Kidney glomerular epithelial cell (primary cell): ENCODE measurements around the gene GMDS.

Source experiments
- DNase-seq: peaks from one replicate; lab custom pipeline; 2025; lab: John Stamatoyannopoulos, UW

Gene GMDS

GRCh38 chr6:1613688-1614447 is 631.5 kb downstream of the GMDS start:
- no peak for DNase-seq

GRCh38 chr6:1613346-1613687 is 632.1 kb downstream of the GMDS start:
- DNase-seq, result no peak

GRCh38 chr6:1612974-1613306 is 632.5 kb downstream of the GMDS start:
- peak; percentile 48 for DNase-seq

- DNase-seq, result no peak
Measured at GRCh38 chr6:1612299-1612973, 633.0 kb downstream of the GMDS start.

- no peak for DNase-seq
Measured at GRCh38 chr6:1611572-1612298, 633.7 kb downstream of the GMDS start.

GRCh38 chr6:1611322-1611571 is 634.2 kb downstream of the GMDS start:
- DNase-seq, result no peak

GRCh38 chr6:1610497-1611321 is 634.7 kb downstream of the GMDS start:
- no peak for DNase-seq

GRCh38 chr6:1609648-1610496 is 635.5 kb downstream of the GMDS start, which contains the start of gene FOXC1:
Gene FOXC1, plus strand, starts transcription at chr6:1609915. Its CDS starts 531 bp downstream, at chr6:1610446.
- DNase-seq, result peak; percentile 94

GRCh38 chr6:1609041-1609647 is 636.3 kb downstream of the GMDS start:
- peak; percentile 52 for DNase-seq

GRCh38 chr6:1608222-1609040 is 637.0 kb downstream of the GMDS start:
- peak; percentile 39 for DNase-seq

GRCh38 chr6:1607516-1608221 is 637.7 kb downstream of the GMDS start:
- peak; percentile 58 for DNase-seq

GRCh38 chr6:1606780-1607515 is 638.5 kb downstream of the GMDS start:
- DNase-seq, result no peak

- peak; percentile 30 for DNase-seq
Measured at GRCh38 chr6:1605893-1606779, 639.3 kb downstream of the GMDS start.

GRCh38 chr6:1605004-1605892 is 640.2 kb downstream of the GMDS start:
- DNase-seq, result no peak

- peak; percentile 44 for DNase-seq
Measured at GRCh38 chr6:1604158-1605003, 641.0 kb downstream of the GMDS start.

- DNase-seq, result no peak
Measured at GRCh38 chr6:1603708-1604107, 641.7 kb downstream of the GMDS start.
